HG03342 (cell line): ENCODE data around the gene PCDH15.
"Not testable (repeated sequence)": the region's sequence is repeated elsewhere in the genome, so short reads cannot be mapped to it uniquely, and the experiment has no call there.

Experiments
- ATAC-seq: cut with Tn5 transposase; IDR thresholded peaks from one replicate; pipeline ENCODE4 v1.9.1; 2021; ENCODE audit warnings: mild to moderate bottlenecking, moderate library complexity; ENCODE audit not compliant: unreplicated experiment

The PCDH15 gene

GRCh38 chr10:54010337-54010933 is 790.6 kb downstream of the PCDH15 start:
- no peak for ATAC-seq

GRCh38 chr10:54009672-54010071 is 791.4 kb downstream of the PCDH15 start:
- no peak for ATAC-seq

GRCh38 chr10:54002077-54002476 is 799.0 kb downstream of the PCDH15 start:
- ATAC-seq = no peak

DNA sequence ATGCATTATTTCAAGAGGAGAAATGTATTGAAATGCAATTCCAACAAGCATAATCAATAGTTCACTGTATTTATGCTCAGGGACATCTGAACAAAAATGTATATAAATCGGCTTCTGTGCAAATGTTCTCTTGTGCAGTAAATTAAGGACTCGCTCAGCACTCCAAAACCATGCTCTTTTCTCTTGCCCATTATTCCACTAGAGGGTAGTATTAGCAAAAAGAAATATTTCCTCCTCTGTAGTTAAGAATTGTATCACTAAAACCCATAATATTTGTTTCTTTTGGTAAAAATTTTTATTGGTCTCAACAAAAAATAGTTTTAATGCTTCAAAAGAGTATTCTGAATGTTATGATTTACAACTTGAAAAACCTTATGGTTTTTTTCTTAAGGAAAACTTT is 803.1 kb downstream of the PCDH15 start:
- no peak for ATAC-seq

GRCh38 chr10:53990799-53991238 is 810.2 kb downstream of the PCDH15 start:
- ATAC-seq = no peak

DNA sequence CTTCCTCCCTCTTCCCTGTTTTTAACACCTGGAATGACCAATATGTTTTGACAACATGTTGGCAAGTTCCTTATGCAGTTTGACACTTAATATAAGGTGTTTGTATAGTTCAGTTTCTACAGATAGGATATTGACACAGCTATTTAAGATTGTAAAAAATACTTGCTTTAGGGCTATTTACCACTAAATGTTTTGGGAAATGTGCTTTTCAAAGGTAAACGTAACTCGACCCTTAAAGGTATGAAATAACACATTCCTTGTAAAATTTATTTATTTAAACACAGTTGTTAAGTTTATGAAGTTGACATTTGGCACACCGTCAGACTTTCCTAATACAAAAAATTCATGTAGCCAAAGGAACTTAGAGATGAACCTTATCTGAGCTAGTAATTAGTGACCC is 817.6 kb downstream of the PCDH15 start:
- no peak for ATAC-seq

GRCh38 chr10:53980210-53980609 is 820.8 kb downstream of the PCDH15 start:
- no peak for ATAC-seq

GRCh38 chr10:53978301-53978700 is 822.7 kb downstream of the PCDH15 start:
- no peak for ATAC-seq

DNA sequence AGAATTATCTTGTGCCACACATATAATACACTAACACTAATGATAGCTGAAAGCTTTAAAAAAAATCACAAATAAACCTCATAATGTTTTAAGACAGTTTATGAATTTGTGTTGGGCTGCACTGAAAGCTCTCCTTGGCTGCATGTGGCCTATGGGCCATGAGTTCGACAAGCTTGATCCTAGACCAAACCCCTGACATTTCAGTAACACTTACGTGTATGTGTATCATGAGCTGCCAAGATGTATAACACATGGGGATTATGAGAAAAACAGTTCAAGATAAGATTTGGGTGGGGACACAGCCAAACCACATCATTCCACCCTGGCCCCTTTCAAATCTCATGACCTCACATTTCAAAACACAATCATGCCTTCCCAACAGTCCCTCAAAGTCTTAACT is 823.8 kb downstream of the PCDH15 start:
- no peak for ATAC-seq

- no peak for ATAC-seq
These were observed 843.6 kb downstream of the PCDH15 start for GRCh38 chr10:53957401-53957800.

DNA sequence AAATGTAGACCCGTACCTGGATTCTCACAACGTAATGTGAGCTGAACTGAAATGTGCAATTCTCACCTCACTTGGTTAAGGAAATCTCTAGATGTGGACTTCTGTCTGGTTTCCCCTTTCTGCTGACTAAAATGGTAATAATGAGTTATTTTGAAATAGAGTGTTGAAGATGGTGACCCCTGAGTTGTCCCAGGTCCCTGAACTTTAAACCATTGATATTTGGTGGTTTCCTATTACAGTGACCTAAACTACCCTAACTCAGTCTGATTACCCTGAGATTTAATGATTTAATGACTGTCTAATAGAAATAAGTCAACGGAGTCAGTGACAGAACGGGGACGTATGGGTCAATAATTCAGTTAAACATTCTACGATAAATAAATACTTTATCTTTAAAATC is 845.9 kb downstream of the PCDH15 start:
- ATAC-seq = no peak

DNA sequence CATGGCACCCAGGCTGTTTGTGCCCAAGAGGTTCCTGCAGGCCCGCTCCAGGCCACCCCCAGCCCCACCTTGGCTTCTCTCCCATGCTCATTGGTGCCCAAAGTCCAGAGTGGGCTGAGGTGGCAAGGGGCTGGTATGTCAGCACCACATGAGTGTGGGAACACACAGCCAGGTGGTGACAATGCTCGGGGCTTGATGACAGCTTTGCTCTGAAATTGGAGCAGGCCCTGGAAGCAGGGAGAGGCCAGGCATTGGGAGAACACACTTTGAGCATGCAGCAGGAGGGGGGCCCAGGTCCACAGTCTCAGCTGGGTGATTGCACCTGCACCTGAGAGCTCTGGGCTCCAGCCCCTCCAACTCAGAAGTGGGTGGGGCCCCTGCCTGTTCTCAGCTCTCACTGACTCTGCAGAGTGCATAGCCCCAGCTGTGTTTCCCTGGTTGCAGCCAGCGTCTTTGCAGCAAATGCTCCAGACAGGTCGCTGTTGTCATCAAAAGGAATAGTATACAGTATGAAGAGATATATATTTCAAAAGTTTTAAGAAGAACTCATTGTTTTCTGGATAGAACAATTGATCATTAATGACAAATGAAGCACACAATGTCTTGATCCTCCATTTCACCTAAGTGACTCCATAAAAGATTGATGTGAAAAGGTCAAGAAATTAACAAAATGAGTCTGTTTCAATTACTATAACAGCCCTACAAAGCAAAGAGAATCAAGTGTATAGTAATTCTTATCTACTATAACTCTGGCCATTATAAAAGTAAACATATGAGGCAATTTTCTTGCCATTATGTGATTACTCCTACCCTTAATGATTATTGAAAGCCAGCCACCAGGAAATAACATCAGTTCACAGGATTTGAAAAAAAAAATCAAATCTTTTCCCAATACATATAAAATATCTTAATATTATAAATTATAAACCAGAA is 848.1 kb downstream of the PCDH15 start:
- ATAC-seq = no peak

DNA sequence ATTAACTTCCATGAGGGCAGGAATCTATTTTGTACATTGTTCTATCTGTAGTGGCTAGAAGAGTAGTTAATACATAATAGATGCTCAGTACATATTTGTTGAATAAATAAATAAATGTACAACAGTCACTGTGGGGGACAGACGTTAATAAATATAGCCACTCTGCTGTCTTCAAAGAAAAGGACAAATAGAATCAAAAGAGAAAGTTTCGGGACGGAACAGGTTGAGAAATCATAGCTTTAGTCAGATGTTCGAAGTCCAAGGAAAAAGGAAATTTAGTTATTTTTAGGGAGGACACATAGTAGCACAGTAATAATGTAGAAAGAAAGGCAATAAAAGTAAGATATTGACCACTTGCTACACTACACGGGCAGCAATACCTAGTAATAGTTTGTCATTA is 861.4 kb downstream of the PCDH15 start:
- no peak for ATAC-seq

GRCh38 chr10:53930648-53931047 is 870.4 kb downstream of the PCDH15 start:
- no peak for ATAC-seq

- not testable (repeated sequence) for ATAC-seq
These were observed 876.9 kb downstream of the PCDH15 start for GRCh38 chr10:53924051-53924700.

GRCh38 chr10:53918755-53919154 is 882.3 kb downstream of the PCDH15 start:
- ATAC-seq = no peak

GRCh38 chr10:53909791-53910190 is 891.2 kb downstream of the PCDH15 start:
- ATAC-seq = no peak

DNA sequence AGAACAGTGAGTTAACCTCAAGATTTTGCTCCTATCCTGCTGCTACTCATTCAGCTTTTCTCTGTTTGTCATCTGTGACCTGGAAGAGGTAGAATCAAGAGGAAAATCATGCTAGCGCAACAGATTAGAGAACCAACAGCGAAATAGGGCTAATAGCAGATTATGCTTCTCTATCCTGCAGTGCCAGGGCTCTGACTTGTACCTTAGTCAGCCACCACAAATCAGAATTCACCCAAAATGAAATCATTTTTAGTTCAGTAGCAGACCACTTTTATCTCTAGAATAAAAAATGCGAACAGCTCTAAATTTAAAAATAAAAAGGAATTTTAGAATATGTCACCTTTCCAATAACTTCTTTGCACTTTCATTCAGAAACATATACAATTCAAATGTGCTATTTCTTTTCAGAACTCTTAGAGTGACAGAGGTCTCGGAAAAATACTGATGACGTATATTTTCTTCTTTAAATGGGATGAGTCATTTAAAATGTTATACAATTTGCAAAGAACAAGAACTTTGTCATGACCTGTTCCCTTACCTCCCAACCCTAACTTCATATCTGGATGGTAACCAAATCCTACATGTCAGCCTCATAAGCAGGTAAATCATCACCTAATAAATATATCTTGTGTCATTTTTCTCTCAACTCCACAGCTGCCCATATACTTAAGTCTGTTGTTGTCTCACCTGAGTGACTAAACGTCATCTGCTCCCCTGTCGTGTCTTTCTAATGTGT is 896.4 kb downstream of the PCDH15 start:
- no peak for ATAC-seq

DNA sequence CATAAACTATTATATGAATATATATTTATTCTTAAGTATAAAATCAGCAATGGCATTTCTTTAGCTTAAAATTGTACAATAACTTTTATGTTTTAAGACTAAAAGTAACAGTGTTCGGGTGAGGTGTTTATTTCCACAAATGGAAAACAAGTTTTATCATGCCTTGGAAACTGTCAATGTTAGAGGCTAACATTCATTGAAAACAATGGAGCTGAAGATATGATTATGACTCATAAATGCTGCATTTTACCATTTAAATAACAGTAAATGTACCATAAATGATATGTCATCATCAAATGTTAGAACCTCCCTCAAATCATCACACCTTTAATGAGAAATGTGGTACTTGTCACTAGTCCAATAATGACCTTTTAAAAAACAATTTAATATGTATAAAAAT is 897.3 kb downstream of the PCDH15 start:
- ATAC-seq = no peak

- no peak for ATAC-seq
These were observed 901.4 kb downstream of the PCDH15 start for GRCh38 chr10:53899463-53900160.
